Measurements from ENCODE around the gene SLC35F3. TPM values are rescaled to one million over a fixed set of nuclear protein-coding genes. Genes with fewer than 3 reads are reported as not detected.

Gene SLC35F3
- total and polyA plus RNA-seq, 9 of the 15 experiments (the other 6 are each of a cell fraction or from before 2014, with no cell fraction given): 0.04 to 0.07 (median 0.04) TPM; not detected in 6

DNA sequence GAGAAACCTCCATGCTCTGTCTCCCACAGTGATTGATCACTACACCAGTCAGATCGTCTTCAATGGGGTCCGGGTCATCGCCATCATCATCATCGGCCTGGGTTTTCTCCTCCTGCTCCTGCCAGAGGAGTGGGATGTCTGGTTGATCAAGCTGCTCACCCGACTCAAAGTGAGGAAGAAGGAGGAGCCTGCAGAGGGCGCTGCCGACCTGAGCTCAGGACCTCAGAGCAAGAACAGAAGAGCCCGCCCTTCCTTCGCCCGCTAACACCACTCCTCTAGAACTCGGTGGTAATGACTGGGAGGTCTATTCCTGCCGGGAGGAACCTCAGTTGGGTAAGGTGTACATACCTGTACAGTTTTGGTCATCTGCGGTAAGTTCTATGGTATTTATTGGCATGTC, 418.5 kb downstream of the SLC35F3 start (continued):
- TF ChIP-seq, protein P1, sequence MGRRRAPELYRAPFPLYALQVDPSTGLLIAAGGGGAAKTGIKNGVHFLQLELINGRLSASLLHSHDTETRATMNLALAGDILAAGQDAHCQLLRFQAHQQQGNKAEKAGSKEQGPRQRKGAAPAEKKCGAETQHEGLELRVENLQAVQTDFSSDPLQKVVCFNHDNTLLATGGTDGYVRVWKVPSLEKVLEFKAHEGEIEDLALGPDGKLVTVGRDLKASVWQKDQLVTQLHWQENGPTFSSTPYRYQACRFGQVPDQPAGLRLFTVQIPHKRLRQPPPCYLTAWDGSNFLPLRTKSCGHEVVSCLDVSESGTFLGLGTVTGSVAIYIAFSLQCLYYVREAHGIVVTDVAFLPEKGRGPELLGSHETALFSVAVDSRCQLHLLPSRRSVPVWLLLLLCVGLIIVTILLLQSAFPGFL (CRISPR knock-in tag; IDR thresholded peaks at IDR 0.05): 0 out of 2 replicates have a peak, but pooled peaks have one; percentile 19
- TF ChIP-seq IRF2 (CRISPR knock-in tag; IDR thresholded peaks at IDR 0.05): no peak
- no peak for TF ChIP-seq MEIS2 (IDR thresholded peaks at IDR 0.05; ENCODE audit: partially characterized antibody)
- TF ChIP-seq TAF1 (IDR thresholded peaks at IDR 0.05; ENCODE audit: control insufficient read depth, extremely low read depth, insufficient read depth, low read length, severe bottlenecking): no peak
- TF ChIP-seq, protein P2, sequence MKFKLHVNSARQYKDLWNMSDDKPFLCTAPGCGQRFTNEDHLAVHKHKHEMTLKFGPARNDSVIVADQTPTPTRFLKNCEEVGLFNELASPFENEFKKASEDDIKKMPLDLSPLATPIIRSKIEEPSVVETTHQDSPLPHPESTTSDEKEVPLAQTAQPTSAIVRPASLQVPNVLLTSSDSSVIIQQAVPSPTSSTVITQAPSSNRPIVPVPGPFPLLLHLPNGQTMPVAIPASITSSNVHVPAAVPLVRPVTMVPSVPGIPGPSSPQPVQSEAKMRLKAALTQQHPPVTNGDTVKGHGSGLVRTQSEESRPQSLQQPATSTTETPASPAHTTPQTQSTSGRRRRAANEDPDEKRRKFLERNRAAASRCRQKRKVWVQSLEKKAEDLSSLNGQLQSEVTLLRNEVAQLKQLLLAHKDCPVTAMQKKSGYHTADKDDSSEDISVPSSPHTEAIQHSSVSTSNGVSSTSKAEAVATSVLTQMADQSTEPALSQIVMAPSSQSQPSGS (CRISPR knock-in tag; IDR thresholded peaks at IDR 0.05): no peak
- peak; percentile 63; the same call in 1 of the 2 replicates for TF ChIP-seq STAG1 (CRISPR knock-in tag; IDR thresholded peaks at IDR 0.05; ENCODE audit: borderline replicate concordance)
- peak; percentile 10 for TF ChIP-seq SP2 (IDR thresholded peaks at IDR 0.05; ENCODE audit: extremely low read depth, low read depth, low read length, poor library complexity, severe bottlenecking)
- no peak for TF ChIP-seq GABPB2 (CRISPR knock-in tag; conservative IDR thresholded peaks at IDR 0.05)
- 0 out of 2 replicates have a peak, but pooled peaks have one; percentile 30 for TF ChIP-seq ZBTB1 (CRISPR knock-in tag; IDR thresholded peaks at IDR 0.05; ENCODE audit: borderline replicate concordance, low read depth)
- TF ChIP-seq SRSF3 (IDR thresholded peaks at IDR 0.05; ENCODE audit: insufficient read depth, low read length): no peak
- no peak for TF ChIP-seq ELF2 (CRISPR knock-in tag; IDR thresholded peaks at IDR 0.05)
- no peak for TF ChIP-seq NFATC3 (IDR thresholded peaks at IDR 0.05)
- TF ChIP-seq, protein P3, sequence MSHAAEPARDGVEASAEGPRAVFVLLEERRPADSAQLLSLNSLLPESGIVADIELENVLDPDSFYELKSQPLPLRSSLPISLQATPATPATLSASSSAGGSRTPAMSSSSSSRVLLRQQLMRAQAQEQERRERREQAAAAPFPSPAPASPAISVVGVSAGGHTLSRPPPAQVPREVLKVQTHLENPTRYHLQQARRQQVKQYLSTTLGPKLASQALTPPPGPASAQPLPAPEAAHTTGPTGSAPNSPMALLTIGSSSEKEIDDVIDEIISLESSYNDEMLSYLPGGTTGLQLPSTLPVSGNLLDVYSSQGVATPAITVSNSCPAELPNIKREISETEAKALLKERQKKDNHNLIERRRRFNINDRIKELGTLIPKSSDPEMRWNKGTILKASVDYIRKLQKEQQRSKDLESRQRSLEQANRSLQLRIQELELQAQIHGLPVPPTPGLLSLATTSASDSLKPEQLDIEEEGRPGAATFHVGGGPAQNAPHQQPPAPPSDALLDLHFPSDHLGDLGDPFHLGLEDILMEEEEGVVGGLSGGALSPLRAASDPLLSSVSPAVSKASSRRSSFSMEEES (CRISPR knock-in tag; IDR thresholded peaks at IDR 0.05): no peak
- TF ChIP-seq ETV6 (IDR thresholded peaks at IDR 0.05; ENCODE audit: borderline replicate concordance in 1 of 2, low read depth in 2 of 2, low read length in 1 of 2): no peak
- TF ChIP-seq ETV6 (CRISPR knock-in tag; IDR thresholded peaks at IDR 0.05; ENCODE audit: borderline replicate concordance): no peak

Data from K562 (cell line).